ENCODE results near the gene EML6.
A peak's percentile ranks its signal among the peaks of the same experiment; 100 is the strongest.
"Not testable (repeated sequence)": the region's sequence is repeated elsewhere in the genome, so short reads cannot be mapped to it uniquely, and the experiment has no call there.

The EML6 gene

GRCh38 chr2:54813584-54813983 lies 90.1 kb downstream of the EML6 start:
- no peak for DNase-seq
- TF ChIP-seq GATA1 (IDR thresholded peaks at IDR 0.05; ENCODE audit: low read depth, low read length) (no peak), POLR2A (IDR thresholded peaks at IDR 0.05; ENCODE audit: low read length) (no peak)

- no peak for DNase-seq
- no peak for TF ChIP-seq POLR2A (IDR thresholded peaks at IDR 0.05; ENCODE audit: low read length)
- TF ChIP-seq GATA1 (IDR thresholded peaks at IDR 0.05; ENCODE audit: low read depth, low read length): no peak
Observed at GRCh38 chr2:54814389-54815147, 91.1 kb downstream of the EML6 start.

GRCh38 chr2:54815148-54815539 lies 91.7 kb downstream of the EML6 start:
- no peak for DNase-seq

GRCh38 chr2:54818226-54818625 lies 94.8 kb downstream of the EML6 start:
- no peak for TF ChIP-seq GATA1 (IDR thresholded peaks at IDR 0.05; ENCODE audit: low read depth, low read length)
- no peak for DNase-seq

More at GRCh38 chr2:54815148-54815539, 91.7 kb downstream of the EML6 start:
- TF ChIP-seq GATA1 (IDR thresholded peaks at IDR 0.05; ENCODE audit: low read depth, low read length): no peak
- TF ChIP-seq POLR2A (IDR thresholded peaks at IDR 0.05; ENCODE audit: low read length): no peak

GRCh38 chr2:54820558-54820957 lies 97.1 kb downstream of the EML6 start:
- DNase-seq: no peak
- no peak for TF ChIP-seq POLR2A (IDR thresholded peaks at IDR 0.05; ENCODE audit: low read length)
- TF ChIP-seq GATA1 (IDR thresholded peaks at IDR 0.05; ENCODE audit: low read depth, low read length): no peak

GRCh38 chr2:54824567-54824966 lies 101.1 kb downstream of the EML6 start:
- TF ChIP-seq POLR2A (IDR thresholded peaks at IDR 0.05; ENCODE audit: low read length): no peak
- no peak for TF ChIP-seq GATA1 (IDR thresholded peaks at IDR 0.05; ENCODE audit: low read depth, low read length)
- no peak for DNase-seq

GRCh38 chr2:54830546-54830945 lies 107.1 kb downstream of the EML6 start:
- DNase-seq: no peak
- no peak for TF ChIP-seq GATA1 (IDR thresholded peaks at IDR 0.05; ENCODE audit: low read depth, low read length)
- TF ChIP-seq POLR2A (IDR thresholded peaks at IDR 0.05; ENCODE audit: low read length): no peak

GRCh38 chr2:54831480-54831879 lies 108.0 kb downstream of the EML6 start:
- TF ChIP-seq POLR2A (IDR thresholded peaks at IDR 0.05; ENCODE audit: low read length) (no peak), GATA1 (IDR thresholded peaks at IDR 0.05; ENCODE audit: low read depth, low read length) (no peak)

GRCh38 chr2:54834721-54835120 lies 111.3 kb downstream of the EML6 start:
- TF ChIP-seq POLR2A (IDR thresholded peaks at IDR 0.05; ENCODE audit: low read length) (no peak), GATA1 (IDR thresholded peaks at IDR 0.05; ENCODE audit: low read depth, low read length) (no peak)
- no peak for DNase-seq

More at GRCh38 chr2:54831480-54831879, 108.0 kb downstream of the EML6 start:
- no peak for DNase-seq

GRCh38 chr2:54836477-54836876 lies 113.0 kb downstream of the EML6 start:
- no peak for DNase-seq
- no peak for TF ChIP-seq GATA1 (IDR thresholded peaks at IDR 0.05; ENCODE audit: low read depth, low read length)

- peak; percentile 49 to 76 for DNase-seq
- TF ChIP-seq GATA1 (IDR thresholded peaks at IDR 0.05; ENCODE audit: low read depth, low read length) (no peak), POLR2A (IDR thresholded peaks at IDR 0.05; ENCODE audit: low read length) (no peak)
Observed at GRCh38 chr2:54838585-54839035, 115.1 kb downstream of the EML6 start.

- no peak for DNase-seq
- no peak for TF ChIP-seq GATA1 (IDR thresholded peaks at IDR 0.05; ENCODE audit: low read depth, low read length)
- no peak for TF ChIP-seq POLR2A (IDR thresholded peaks at IDR 0.05; ENCODE audit: low read length)
Observed at GRCh38 chr2:54839461-54840255, 116.2 kb downstream of the EML6 start.

GRCh38 chr2:54840559-54841468 lies 117.4 kb downstream of the EML6 start:
- DNase-seq: no peak
- TF ChIP-seq POLR2A (IDR thresholded peaks at IDR 0.05; ENCODE audit: low read length) (no peak), GATA1 (IDR thresholded peaks at IDR 0.05; ENCODE audit: low read depth, low read length) (no peak)

- DNase-seq: not testable (repeated sequence)
Observed at GRCh38 chr2:54841500-54841899, 118.0 kb downstream of the EML6 start.
